H1 (cell line): ENCODE data around the gene TRPV2. TPM values are rescaled to one million over a fixed set of nuclear protein-coding genes. Genes with fewer than 3 reads are reported as not detected.

Source experiments
- CTCF ChIA-PET: fragments of 300-600 bp; sonication (Branson Sonifier 250); formaldehyde crosslinking; loops from one replicate; lab custom pipeline; 2021; ENCODE audit not compliant: partially characterized antibody; lab: Charles Lee
- POLR2A ChIA-PET: fragments of 300-600 bp; sonication (Branson Sonifier 250); formaldehyde crosslinking; loops from one replicate; lab custom pipeline; 2021; ENCODE audit warnings: inconsistent platforms; ENCODE audit not compliant: partially characterized antibody; lab: Charles Lee
- DNase-seq, 2 experiments: peaks; one replicate each; pipeline versions ENCODE4 v3.0.0 to v3.0.0-alpha.2; 2010 to 2022; ENCODE audit warnings: low spot score in 2 of 2, low read depth in 1 of 2, mixed read lengths in 1 of 2
- FAIRE-seq: peaks from 2 replicates; lab custom pipeline; 2011; peaks lifted over from hg19 to GRCh38; lab: Jason Lieb, UNC
- H2AFZ ChIP-seq: 2 replicates; pipeline ENCODE4 v1.8.1; 2012; ENCODE audit warnings: low read length, inconsistent platforms
- H2AK5ac ChIP-seq: 2 replicates; pipeline ENCODE4 v1.6.1; 2013; ENCODE audit warnings: low read depth, low read length
- H2BK120ac ChIP-seq: replicated peaks from 2 replicates; pipeline ENCODE3; 2013; ENCODE audit warnings: low read depth, low read length, inconsistent platforms
- H2BK12ac ChIP-seq: 2 replicates; pipeline ENCODE4 v1.6.1; 2013; ENCODE audit warnings: low read depth, low read length
- H2BK15ac ChIP-seq: 2 replicates; pipeline ENCODE4 v1.6.1; 2013; ENCODE audit warnings: low read length
- H2BK20ac ChIP-seq: 2 replicates; pipeline ENCODE4 v1.6.1; 2013; ENCODE audit warnings: low read length
- H2BK5ac ChIP-seq: 2 replicates; pipeline ENCODE4 v1.6.1; 2013; ENCODE audit warnings: low read depth, low read length
- H3K14ac ChIP-seq: 2 replicates; pipeline ENCODE4 v1.6.1; 2013; ENCODE audit warnings: inconsistent platforms; ENCODE audit not compliant: insufficient read length
- H3K18ac ChIP-seq: 2 replicates; pipeline ENCODE4 v1.6.1; 2013; ENCODE audit warnings: low read length; ENCODE audit errors: extremely low read depth
- H3K23ac ChIP-seq: 2 replicates; pipeline ENCODE4 v1.6.1; 2013; ENCODE audit warnings: inconsistent platforms; ENCODE audit not compliant: insufficient read length
- H3K23me2 ChIP-seq: 2 replicates; pipeline ENCODE4 v1.6.1; 2013; ENCODE audit warnings: low read depth, low read length
- H3K27ac ChIP-seq: 2 replicates; pipeline ENCODE4 v1.6.1; 2011; ENCODE audit warnings: low read depth, low read length, inconsistent platforms
- H3K27me3 ChIP-seq, 4 experiments: replicated peaks in 1 of 4; 1 replicate in 1 of 4; 2 replicates in 3 of 4; pipeline versions ENCODE4 v1.6.1 to v1.8.1; 2011 to 2013; ENCODE audit warnings: low read length in 3 of 4, mild to moderate bottlenecking in 3 of 4, inconsistent platforms in 2 of 4, mixed read lengths in 2 of 4, moderate library complexity in 1 of 4; ENCODE audit not compliant: control insufficient read depth in 3 of 4, insufficient read depth in 3 of 4; ENCODE audit errors: extremely low read depth in 1 of 4
- H3K36me3 ChIP-seq, 4 experiments: 2 replicates each; pipeline versions ENCODE4 v1.6.1 to v1.8.1; 2011 to 2013; ENCODE audit warnings: mild to moderate bottlenecking in 4 of 4, low read length in 3 of 4, moderate library complexity in 2 of 4, control low read depth in 1 of 4, inconsistent platforms in 1 of 4; ENCODE audit not compliant: insufficient read depth in 4 of 4, control insufficient read depth in 2 of 4
- H3K4ac ChIP-seq: replicated peaks from 2 replicates; pipeline ENCODE3; 2013; ENCODE audit warnings: low read length, low read depth, mixed read lengths, inconsistent platforms; ENCODE audit not compliant: insufficient read length
- H3K4me1 ChIP-seq, 4 experiments: replicated peaks in 1 of 4; 1 replicate in 1 of 4; 2 replicates in 3 of 4; pipeline versions ENCODE4 v1.6.1 to v1.8.1; 2011 to 2013; ENCODE audit warnings: low read length in 3 of 4, inconsistent platforms in 2 of 4, mixed read lengths in 1 of 4; ENCODE audit not compliant: insufficient read depth in 4 of 4, control insufficient read depth in 3 of 4
- H3K4me2 ChIP-seq, 2 experiments: 2 replicates each; pipeline versions ENCODE4 v1.6.1 to v1.8.1; 2011 to 2013; ENCODE audit warnings: low read depth in 2 of 2, low read length in 2 of 2, control low read depth in 1 of 2, inconsistent platforms in 1 of 2, mild to moderate bottlenecking in 1 of 2; ENCODE audit not compliant: insufficient read depth in 1 of 2
- H3K4me3 ChIP-seq, 4 experiments: fragments of 200-600, 300-600 bp in 1 of 4; sonication (generic), shearing (Covaris generic), sonication (Bioruptor Twin) in 1 of 4; 2 replicates each; pipeline versions ENCODE4 v1.5.1 to v1.8.1; 2011 to 2016; ENCODE audit warnings: low read length in 4 of 4, low read depth in 3 of 4, control low read depth in 2 of 4, inconsistent platforms in 2 of 4, mild to moderate bottlenecking in 2 of 4, mixed read lengths in 1 of 4, moderate library complexity in 1 of 4; ENCODE audit not compliant: insufficient read depth in 2 of 4; ENCODE audit errors: extremely low read depth in 1 of 4
- H3K56ac ChIP-seq: replicated peaks from 2 replicates; pipeline ENCODE3; 2013; ENCODE audit warnings: low read depth, mild to moderate bottlenecking, mixed read lengths, low read length, inconsistent platforms; ENCODE audit not compliant: insufficient read length
- H3K79me1 ChIP-seq: 2 replicates; pipeline ENCODE4 v1.6.1; 2013; ENCODE audit warnings: low read depth, low read length, control low read depth
- H3K79me2 ChIP-seq, 2 experiments: 2 replicates each; pipeline versions ENCODE4 v1.6.1 to v1.8.1; 2012 to 2013; ENCODE audit warnings: low read length in 2 of 2, mild to moderate bottlenecking in 2 of 2, inconsistent platforms in 1 of 2; ENCODE audit not compliant: insufficient read depth in 2 of 2, control insufficient read depth in 1 of 2
- H3K9ac ChIP-seq, 4 experiments: replicated peaks in 1 of 4; 1 replicate in 1 of 4; 2 replicates in 3 of 4; pipeline versions ENCODE4 v1.6.1 to v1.8.1; 2011 to 2013; ENCODE audit warnings: low read depth in 3 of 4, low read length in 3 of 4, control low read depth in 2 of 4, mild to moderate bottlenecking in 2 of 4, moderate library complexity in 2 of 4, inconsistent platforms in 1 of 4; ENCODE audit errors: extremely low read depth in 1 of 4
- H3K9me3 ChIP-seq, 2 experiments: 2 replicates each; pipeline versions ENCODE4 v1.6.1 to v1.8.1; 2012 to 2013; ENCODE audit warnings: mild to moderate bottlenecking in 2 of 2, moderate library complexity in 2 of 2, control low read depth in 1 of 2, inconsistent platforms in 1 of 2, low read depth in 1 of 2, low read length in 1 of 2, mixed read lengths in 1 of 2; ENCODE audit not compliant: insufficient read depth in 2 of 2
- H4K20me1 ChIP-seq, 2 experiments: replicated peaks in 1 of 2; 2 replicates each; pipeline versions ENCODE3 to v1.8.1; 2011 to 2013; ENCODE audit warnings: inconsistent platforms in 2 of 2, low read length in 2 of 2, mild to moderate bottlenecking in 1 of 2; ENCODE audit not compliant: insufficient read depth in 2 of 2, control insufficient read depth in 1 of 2
- H4K5ac ChIP-seq: 2 replicates; pipeline ENCODE4 v1.6.1; 2013; ENCODE audit warnings: low read length, low read depth, mixed read lengths, inconsistent platforms; ENCODE audit not compliant: insufficient read length
- H4K8ac ChIP-seq: 2 replicates; pipeline ENCODE4 v1.8.0; 2013; ENCODE audit warnings: mild to moderate bottlenecking, moderate library complexity, low read length, inconsistent platforms; ENCODE audit not compliant: insufficient read depth; ENCODE audit errors: extremely low read depth
- H4K91ac ChIP-seq: replicated peaks from 2 replicates; pipeline ENCODE3; 2013; ENCODE audit warnings: low read length, mixed read lengths, inconsistent platforms; ENCODE audit not compliant: insufficient read length
- CTBP2 ChIP-seq: IDR thresholded peaks from 2 replicates; pipeline ENCODE4 v1.7.0; 2011; ENCODE audit warnings: borderline replicate concordance, mild to moderate bottlenecking, moderate library complexity, mixed read lengths, low read length; ENCODE audit not compliant: insufficient read depth, insufficient read length
- SIRT6 ChIP-seq: IDR thresholded peaks from one replicate; pipeline ENCODE4 v1.7.1; 2012; ENCODE audit warnings: low read length, inconsistent platforms
- SP4 ChIP-seq: IDR thresholded peaks from 2 replicates; pipeline ENCODE4 v1.6.1; 2012; ENCODE audit warnings: low read length, inconsistent platforms
- SRF ChIP-seq: IDR thresholded peaks from 2 replicates; pipeline ENCODE4 v1.6.1; 2011; ENCODE audit warnings: mild to moderate bottlenecking, low read depth, low read length, moderate library complexity
- TAF1 ChIP-seq: IDR thresholded peaks from 2 replicates; pipeline ENCODE4 v1.6.1; 2011; ENCODE audit warnings: mild to moderate bottlenecking, low read depth, low read length
- WGBS, 2 experiments: shearing (Covaris generic) in 1 of 2; methylation state at CpG; one replicate each; pipeline versions ENCODE4 v1.1.6 to v1.1.7; 2013 to 2015; ENCODE audit warnings: low lambda C conversion rate in 2 of 2, mixed read lengths in 2 of 2, inconsistent platforms in 1 of 2, low coverage in 1 of 2, missing lambda C conversion rate in 1 of 2; ENCODE audit not compliant: insufficient replicate concordance in 2 of 2, insufficient coverage in 1 of 2, insufficient read length in 1 of 2; ENCODE audit errors: extremely low coverage in 1 of 2, missing lambda C conversion rate in 1 of 2; 5-methylcytosine and 5-hydroxymethylcytosine counted together
- polyA plus RNA-seq, 7 experiments: library from polyadenylated mRNA; depleted of rRNA in 3 of 7; stranded (reverse) in 5 of 7; unstranded in 2 of 7; fragments of >200 nt in 5 of 7; fragments of 200-250 nt in 2 of 7; gene quantifications; 1 replicate in 5 of 7; 2 replicates in 1 of 7; 4 replicates in 1 of 7; pipeline versions ENCODE4 v1.2.1 to v1.2.3, GENCODE V29; 2011 to 2013; ENCODE audit warnings: missing spikeins in 2 of 7, mixed read lengths in 2 of 7
- total RNA-seq: library from RNA; stranded (reverse); fragmentation: NEBNext Ultra II Directional; extraction: Animal tissue kit (Norgen Biotek cat#: 25700); gene quantifications from 2 replicates; pipeline ENCODE4 v1.2.1, GENCODE V29; 2021

The TRPV2 gene
- total and polyA plus RNA-seq, 2 of the 8 experiments (the other 6 are each of a cell fraction or from before 2014, with no cell fraction given) = 1.7 to 2.1 TPM

- DNase-seq (no peak), FAIRE-seq (no peak)
- Histone ChIP-seq H3K18ac (peak overlapping the region; percentile 24; the same call in 1 of the 2 replicates), H3K4me2 (no peak overlapping the region), H4K5ac (no peak overlapping the region), H3K9me3 (no peaks in the 10 kb centered on the region), H3K4ac (peak overlapping the region; percentile 63), H3K23me2 (peaks cover 14% of the 10 kb centered on the region), H2BK15ac (0 out of 2 replicates have a peak overlapping the region, but pooled peaks have one; percentile 75), H4K8ac (peak overlapping the region; percentile 70), H3K79me2 (peaks cover 3 to 17% of the 10 kb centered on the region in 2 experiments; a peak in 2 of 4 replicates), H3K27me3 (no peaks in the 10 kb centered on the region), H3K9ac (no peak overlapping the region), H2AFZ (no peak overlapping the region), H3K79me1 (peaks cover 4% of the 10 kb centered on the region; the same call in 1 of the 2 replicates), H3K23ac (no peak overlapping the region), H3K56ac (no peak overlapping the region), H2BK120ac (no peak overlapping the region), H2BK20ac (no peak overlapping the region; the same call in 1 of the 2 replicates), H4K91ac (no peak overlapping the region), H3K4me3 (no peak overlapping the region), H2BK5ac (peak overlapping the region; percentile 7; the same call in 1 of the 2 replicates), H3K27ac (no peak overlapping the region), H3K36me3 (peaks cover 14 to 27% (median 24%) of the 10 kb centered on the region in 4 experiments), H2BK12ac (peak overlapping the region; percentile 62; the same call in 1 of the 2 replicates), H4K20me1 (peaks cover 0 to 12% of the 10 kb centered on the region in 2 experiments), H2AK5ac (peak overlapping the region; percentile 88; the same call in 1 of the 2 replicates), H3K4me1 (peaks cover 4 to 23% (median 13%) of the 10 kb centered on the region in 4 experiments), H3K14ac (no peak overlapping the region)
- 83% methylated on average over 2 of the region's 2 CpGs; no CpG with 5 or more reads in 1 of the 2 experiments for WGBS, 2 experiments
- POLR2A ChIA-PET = interaction anchor here (0.8 to 9.3 kb wide), 8 partner anchors 8 to 85 kb away, joined by 3 to 204 read pairs (median 22); partner anchors contain the start of genes CENPV, TRPV2 and UBB
- CTCF ChIA-PET = interaction anchor here (0.5 to 3.2 kb wide), 8 partner anchors 10 to 86 kb away, joined by 3 to 16 read pairs (median 4); no protein-coding TSS in a partner anchor
- TF ChIP-seq SRF (no peak), TAF1 (no peak), SIRT6 (no peak), CTBP2 (no peak), SP4 (no peak)
Measured at GRCh38 chr17:16437083-16437482, 21.7 kb downstream of the TRPV2 start.
